ENCODE results near the gene STXBP4. TPM values are rescaled to one million over a fixed set of nuclear protein-coding genes. Genes with fewer than 3 reads are reported as not detected.

STXBP4 gene
- total RNA-seq, 2 experiments from 2014 or later: 9.4 to 12.6 TPM

GRCh38 chr17:55122114-55122513 is 153.5 kb downstream of the STXBP4 start:
- intact Hi-C loops (cut with micrococcal nuclease; ENCODE audit: unreplicated experiment): no loop called here
- no peak overlapping the region for H3K27ac ChIP-seq (ENCODE audit: low read depth, low read length, poor library complexity, severe bottlenecking)
- no peak overlapping the region for H3K4me2 ChIP-seq (ENCODE audit: low read length)
- H3K4me3 ChIP-seq (ENCODE audit: low read depth, low read length, poor library complexity, severe bottlenecking): no peak overlapping the region
- H3K9me2 ChIP-seq (ENCODE audit: insufficient read depth, low read length): no peaks in the 10 kb centered on the region
- TF ChIP-seq EZH2phosphoT487 (IDR thresholded peaks at IDR 0.05; ENCODE audit: borderline replicate concordance, low read depth, low read length): no peak
- no peak for TF ChIP-seq CTCF (conservative IDR thresholded peaks at IDR 0.05; ENCODE audit: low read length)
- no peaks in the 10 kb centered on the region for H3K4me1 ChIP-seq (ENCODE audit: insufficient read depth, low read length, poor library complexity, severe bottlenecking)
- no TSS peak for BruUV-seq (replicated peaks)
- H3K36me3 ChIP-seq (ENCODE audit: insufficient read depth, low read length): no peaks in the 10 kb centered on the region
- ChIA-PET POLR2A (no interaction called here), CTCF (ENCODE audit: unreplicated experiment) (no interaction called here)
- no peak overlapping the region for H2AFZ ChIP-seq (ENCODE audit: low read length)
- no peaks in the 10 kb centered on the region for H3K79me2 ChIP-seq (ENCODE audit: insufficient read depth, low read depth, low read length)
- no peaks in the 10 kb centered on the region for H4K20me1 ChIP-seq (ENCODE audit: insufficient read depth, low read length)
- no peaks in the 10 kb centered on the region for H3K9me3 ChIP-seq (ENCODE audit: low read length)
- no peak for DNase-seq (ENCODE audit: low spot score)

GRCh38 chr17:55124730-55125360 is 156.3 kb downstream of the STXBP4 start:
- CTCF ChIA-PET (ENCODE audit: unreplicated experiment): no interaction called here

More at GRCh38 chr17:55124730-55125360, 156.3 kb downstream of the STXBP4 start:
- DNase-seq (ENCODE audit: low spot score): no peak
- H3K9me2 ChIP-seq (ENCODE audit: insufficient read depth, low read length): no peaks in the 10 kb centered on the region
- TF ChIP-seq EZH2phosphoT487 (IDR thresholded peaks at IDR 0.05; ENCODE audit: borderline replicate concordance, low read depth, low read length): no peak
- TF ChIP-seq CTCF (conservative IDR thresholded peaks at IDR 0.05; ENCODE audit: low read length): no peak
- H4K20me1 ChIP-seq (ENCODE audit: insufficient read depth, low read length): no peaks in the 10 kb centered on the region
- no peak overlapping the region for H2AFZ ChIP-seq (ENCODE audit: low read length)
- H3K9me3 ChIP-seq (ENCODE audit: low read length): no peaks in the 10 kb centered on the region
- H3K79me2 ChIP-seq (ENCODE audit: insufficient read depth, low read depth, low read length): no peaks in the 10 kb centered on the region
- POLR2A ChIA-PET: no interaction called here
- intact Hi-C loops (cut with micrococcal nuclease; ENCODE audit: unreplicated experiment): no loop called here
- H3K4me3 ChIP-seq (ENCODE audit: low read depth, low read length, poor library complexity, severe bottlenecking): no peak overlapping the region
- BruUV-seq (replicated peaks): no TSS peak
- H3K4me1 ChIP-seq (ENCODE audit: insufficient read depth, low read length, poor library complexity, severe bottlenecking): no peaks in the 10 kb centered on the region
- no peak overlapping the region for H3K27ac ChIP-seq (ENCODE audit: low read depth, low read length, poor library complexity, severe bottlenecking)
- H3K4me2 ChIP-seq (ENCODE audit: low read length): no peak overlapping the region
- no peaks in the 10 kb centered on the region for H3K36me3 ChIP-seq (ENCODE audit: insufficient read depth, low read length)

All from OCI-LY7 (cell line).